Measurements from ENCODE around the gene OPA1.

OPA1 gene

DNA sequence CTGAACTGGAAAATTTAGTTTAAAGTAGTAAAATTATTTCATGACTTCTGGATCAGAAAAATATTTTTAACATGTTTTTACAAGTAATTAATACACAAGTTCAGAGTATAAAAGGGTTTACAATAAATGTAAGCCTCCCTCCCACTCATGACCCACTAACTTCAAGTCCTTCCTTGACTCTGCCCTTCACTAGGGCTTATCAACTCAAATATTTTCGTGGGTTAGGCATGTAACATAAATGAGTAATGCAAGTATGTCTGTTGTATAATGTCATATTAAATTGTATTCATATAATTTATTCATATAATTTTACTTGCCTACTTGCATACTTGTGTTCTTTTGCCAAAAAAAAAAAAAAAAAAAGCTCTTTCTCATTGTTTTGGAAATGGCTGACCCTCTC lies 3.4 kb upstream of the OPA1 start:
- Histone ChIP-seq H3K27me3 (replicated peaks; ENCODE audit: control insufficient read depth, insufficient read depth, low read length) (no peaks in the 10 kb centered on the region), H3K36me3 (ENCODE audit: control insufficient read depth, insufficient read depth, low read length) (no peaks in the 10 kb centered on the region), H3K4me3 (replicated peaks; ENCODE audit: low read depth, low read length) (no peak overlapping the region)
- no peak for DNase-seq (ENCODE audit: extremely low read depth, insufficient read length)
- no peak for TF ChIP-seq CTCF (IDR thresholded peaks at IDR 0.05; ENCODE audit: insufficient read depth, low read length, poor library complexity, severe bottlenecking)

DNA sequence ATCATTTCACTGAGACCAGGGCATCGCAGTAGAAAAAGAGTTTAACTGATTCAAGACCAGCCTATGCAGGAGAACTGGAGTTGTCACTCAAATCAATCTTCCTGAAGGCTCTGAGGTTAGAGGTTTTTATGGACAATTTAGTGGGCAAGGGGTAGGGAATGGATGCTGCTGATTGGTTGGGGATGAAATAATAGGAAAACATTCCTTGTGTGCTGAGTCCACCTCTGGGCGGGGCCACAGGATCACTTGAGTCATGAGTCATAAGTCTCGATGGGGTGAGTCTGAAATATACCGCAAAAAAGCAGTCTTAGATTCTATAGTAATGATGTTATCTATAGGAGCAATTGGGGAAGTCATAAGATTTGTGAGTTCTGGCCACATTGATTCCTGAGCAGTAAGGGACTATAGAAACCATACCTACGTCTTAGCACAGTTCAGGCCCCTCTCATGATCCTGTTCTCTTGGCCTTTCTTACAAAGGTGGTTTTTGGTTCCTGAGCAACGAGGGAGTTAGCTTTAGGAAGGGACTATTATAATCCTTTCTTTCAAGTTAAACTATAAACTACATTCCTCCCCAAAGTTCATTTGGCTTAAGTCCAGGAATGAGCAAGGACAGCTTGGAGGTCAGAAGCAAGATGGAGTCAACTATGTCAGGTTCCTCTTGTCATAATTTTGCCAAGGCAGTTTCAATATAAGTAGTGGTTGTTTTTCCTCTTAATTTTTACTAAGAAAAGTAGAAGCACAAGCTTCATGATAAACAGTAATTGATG lies 2.7 kb upstream of the OPA1 start:
- no peak for TF ChIP-seq CTCF (IDR thresholded peaks at IDR 0.05; ENCODE audit: insufficient read depth, low read length, poor library complexity, severe bottlenecking)
- H3K36me3 ChIP-seq (ENCODE audit: control insufficient read depth, insufficient read depth, low read length), result no peaks in the 10 kb centered on the region
- H3K4me3 ChIP-seq (replicated peaks; ENCODE audit: low read depth, low read length), result no peak overlapping the region
- DNase-seq (ENCODE audit: extremely low read depth, insufficient read length), result no peak
- no peaks in the 10 kb centered on the region for H3K27me3 ChIP-seq (replicated peaks; ENCODE audit: control insufficient read depth, insufficient read depth, low read length)

DNA sequence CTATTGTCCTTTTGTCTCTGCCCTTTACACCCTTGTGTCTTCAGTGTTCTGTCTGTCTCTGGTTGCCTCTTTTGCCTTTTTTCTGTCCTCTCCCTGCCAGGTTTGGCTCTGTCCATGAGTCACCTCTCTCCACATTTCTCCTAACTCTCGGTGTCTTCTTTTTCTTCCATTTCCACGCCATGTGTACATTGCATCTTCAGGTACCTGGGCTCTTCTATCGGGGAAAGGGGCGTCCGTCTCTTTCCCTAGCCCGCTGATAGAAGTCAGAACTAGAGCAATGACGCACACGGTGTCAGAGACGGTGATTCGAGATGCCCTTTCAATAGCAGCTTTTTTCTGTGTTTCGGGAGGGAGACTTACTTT lies 641 bp downstream of the OPA1 start:
- no peak for TF ChIP-seq CTCF (IDR thresholded peaks at IDR 0.05; ENCODE audit: insufficient read depth, low read length, poor library complexity, severe bottlenecking)
- no peak for DNase-seq (ENCODE audit: extremely low read depth, insufficient read length)
- Histone ChIP-seq H3K4me3 (replicated peaks; ENCODE audit: low read depth, low read length) (peak overlapping the region; percentile 75), H3K27me3 (replicated peaks; ENCODE audit: control insufficient read depth, insufficient read depth, low read length) (no peaks in the 10 kb centered on the region), H3K36me3 (ENCODE audit: control insufficient read depth, insufficient read depth, low read length) (no peaks in the 10 kb centered on the region)

GRCh38 chr3:193594946-193595689 lies 2.1 kb downstream of the OPA1 start:
- TF ChIP-seq CTCF (IDR thresholded peaks at IDR 0.05; ENCODE audit: insufficient read depth, low read length, poor library complexity, severe bottlenecking), result no peak
- H3K27me3 ChIP-seq (replicated peaks; ENCODE audit: control insufficient read depth, insufficient read depth, low read length), result no peaks in the 10 kb centered on the region
- DNase-seq (ENCODE audit: extremely low read depth, insufficient read length), result no peak
- no peak overlapping the region for H3K4me3 ChIP-seq (replicated peaks; ENCODE audit: low read depth, low read length)
- peaks cover 1% of the 10 kb centered on the region; the same call in 1 of the 2 replicates for H3K36me3 ChIP-seq (ENCODE audit: control insufficient read depth, insufficient read depth, low read length)

GRCh38 chr3:193595939-193596487 lies 3.0 kb downstream of the OPA1 start:
- Histone ChIP-seq H3K36me3 (ENCODE audit: control insufficient read depth, insufficient read depth, low read length) (peaks cover 1% of the 10 kb centered on the region; the same call in 1 of the 2 replicates), H3K4me3 (replicated peaks; ENCODE audit: low read depth, low read length) (no peak overlapping the region), H3K27me3 (replicated peaks; ENCODE audit: control insufficient read depth, insufficient read depth, low read length) (no peaks in the 10 kb centered on the region)
- no peak for DNase-seq (ENCODE audit: extremely low read depth, insufficient read length)
- TF ChIP-seq CTCF (IDR thresholded peaks at IDR 0.05; ENCODE audit: insufficient read depth, low read length, poor library complexity, severe bottlenecking), result no peak

Measured in GM06990 (cell line).